GM12878 (cell line): ENCODE results near the gene AP1M1. TPM values are rescaled to one million over a fixed set of nuclear protein-coding genes. Genes with fewer than 3 reads are reported as not detected.

ENCODE experiments used
- ATAC-seq: fragments of 200-7000 bp; cut with Tn5 transposase; 3 replicates; pipeline ENCODE4 v1.9.1; 2020; ENCODE audit warnings: mild to moderate bottlenecking, moderate library complexity
- BruUV-seq: library from RNA; stranded (reverse); fragments of 400-500 nt; replicated peaks from 2 replicates; lab custom pipeline; 2021; lab: Mats Ljungman, UMichigan
- CTCF ChIA-PET: fragments of 300-600 bp; sonication (Branson Sonifier 250); formaldehyde crosslinking; extraction: SDS; loops from one replicate; lab custom pipeline; 2021; ENCODE audit warnings: inconsistent platforms; lab: Yijun Ruan, JAX
- POLR2A ChIA-PET: fragments of 350-600 bp; formaldehyde crosslinking; extraction: SDS; loops from one replicate; lab custom pipeline; 2021; ENCODE audit warnings: inconsistent platforms; lab: Charles Lee
- RAD21 ChIA-PET: fragments of 300-600 bp; sonication (Branson Sonifier 250); formaldehyde crosslinking; loops from one replicate; lab custom pipeline; 2023; ENCODE audit warnings: antibody characterized with exemption; ENCODE audit not compliant: unreplicated experiment; lab: Charles Lee
- SMC1A ChIA-PET: fragments of 300-600 bp; sonication (Branson Sonifier 250); formaldehyde crosslinking; loops from one replicate; lab custom pipeline; 2023; ENCODE audit not compliant: unreplicated experiment, uncharacterized antibody; lab: Charles Lee
- DNase-seq: peaks from one replicate; pipeline ENCODE4 v3.0.0-alpha.2; 2011; ENCODE audit warnings: low read depth, low spot score
- FAIRE-seq: peaks from 3 replicates; lab custom pipeline; 2011; peaks lifted over from hg19 to GRCh38; lab: Jason Lieb, UNC
- H2AFZ ChIP-seq: 2 replicates; pipeline ENCODE4 v1.6.0; 2011; ENCODE audit warnings: low read depth, low read length, control low read depth; ENCODE audit not compliant: control insufficient read depth
- H3K27ac ChIP-seq: 2 replicates; pipeline ENCODE4 v1.5.1; 2011; ENCODE audit warnings: control low read depth; ENCODE audit not compliant: control insufficient read depth, insufficient read depth
- H3K27me3 ChIP-seq, 2 experiments: replicated peaks in 1 of 2; 2 replicates each; pipeline versions ENCODE4 v1.6.0 to v1.6.1; 2011; ENCODE audit warnings: low read length in 1 of 2; ENCODE audit not compliant: control insufficient read depth in 2 of 2, insufficient read depth in 2 of 2
- H3K36me3 ChIP-seq, 2 experiments: 2 replicates each; pipeline ENCODE4 v1.5.1; 2011; ENCODE audit warnings: low read length in 1 of 2; ENCODE audit not compliant: control insufficient read depth in 2 of 2, insufficient read depth in 2 of 2
- H3K4me1 ChIP-seq: 2 replicates; pipeline ENCODE4 v1.6.1; 2011; ENCODE audit warnings: mild to moderate bottlenecking, low read length, moderate library complexity, mixed read lengths; ENCODE audit not compliant: control insufficient read depth, insufficient read depth
- H3K4me2 ChIP-seq: 2 replicates; pipeline ENCODE4 v1.6.0; 2011; ENCODE audit warnings: control low read depth; ENCODE audit not compliant: control insufficient read depth, insufficient read depth
- H3K4me3 ChIP-seq: fragments of 200-600 bp; sonication (generic); 2 replicates; pipeline ENCODE4 v1.5.1; 2016
- H3K79me2 ChIP-seq: 2 replicates; pipeline ENCODE4 v1.6.0; 2011; ENCODE audit warnings: low read length; ENCODE audit not compliant: control insufficient read depth, insufficient read depth
- H3K9ac ChIP-seq: 2 replicates; pipeline ENCODE4 v1.8.0; 2011; ENCODE audit warnings: low read length, control low read depth, mixed read lengths; ENCODE audit not compliant: control insufficient read depth, insufficient read depth
- H3K9me3 ChIP-seq: replicated peaks from 3 replicates; pipeline ENCODE4 v1.5.1; 2011; ENCODE audit warnings: mild to moderate bottlenecking, low read length; ENCODE audit not compliant: control insufficient read depth, insufficient read depth
- H4K20me1 ChIP-seq: 2 replicates; pipeline ENCODE4 v1.6.0; 2011; ENCODE audit not compliant: control insufficient read depth, insufficient read depth
- CBX3 ChIP-seq: fragments of 200-600 bp; sonication (generic); IDR thresholded peaks from 2 replicates; pipeline ENCODE4 v1.6.1; 2016; ENCODE audit warnings: low read depth, borderline replicate concordance
- CREB1 ChIP-seq: IDR thresholded peaks from 2 replicates; pipeline ENCODE4 v1.6.1; 2012; ENCODE audit warnings: low read depth, mild to moderate bottlenecking, inconsistent platforms
- CREM ChIP-seq: IDR thresholded peaks from 2 replicates; pipeline ENCODE4 v1.6.1; 2014; ENCODE audit warnings: antibody characterized with exemption, low read depth
- EED ChIP-seq: sonication (generic); IDR thresholded peaks from 2 replicates; pipeline ENCODE4 v1.6.1; 2016; ENCODE audit warnings: antibody characterized with exemption, low read depth
- EGR1 ChIP-seq, 2 experiments: IDR thresholded peaks; 1 replicate in 1 of 2; 2 replicates in 1 of 2; pipeline ENCODE4 v1.6.1; 2011 to 2012; ENCODE audit warnings: low read depth in 2 of 2, low read length in 2 of 2, borderline replicate concordance in 1 of 2, mild to moderate bottlenecking in 1 of 2, moderate library complexity in 1 of 2
- ETV6 ChIP-seq, 2 experiments: fragments of 450-650 bp in 1 of 2; IDR thresholded peaks in 1 of 2; conservative IDR thresholded peaks in 1 of 2; 2 replicates each; pipeline ENCODE4 v1.6.1; 2014; ENCODE audit warnings: antibody characterized with exemption in 1 of 2, borderline replicate concordance in 1 of 2, low read depth in 1 of 2, mild to moderate bottlenecking in 1 of 2, moderate library complexity in 1 of 2
- IKZF1 ChIP-seq: fragments of 450-650 bp; conservative IDR thresholded peaks from 2 replicates; pipeline ENCODE4 v1.6.1; 2017; ENCODE audit warnings: antibody characterized with exemption, mild to moderate bottlenecking
- IKZF2 ChIP-seq, 2 experiments: fragments of 450-650 bp; IDR thresholded peaks; 2 replicates each; pipeline ENCODE4 v1.6.1; 2017; ENCODE audit warnings: mild to moderate bottlenecking in 2 of 2, moderate library complexity in 2 of 2
- MTA2 ChIP-seq: fragments of 450-650 bp; IDR thresholded peaks from 2 replicates; pipeline ENCODE4 v1.6.1; 2016; ENCODE audit warnings: low read depth, mild to moderate bottlenecking, moderate library complexity
- NFIC ChIP-seq: IDR thresholded peaks from 2 replicates; pipeline ENCODE4 v1.6.1; 2012; ENCODE audit warnings: low read depth, mild to moderate bottlenecking, inconsistent platforms, low read length, moderate library complexity
- POLR2A ChIP-seq: IDR thresholded peaks from 2 replicates; pipeline ENCODE4 v1.6.1; 2011; ENCODE audit warnings: low read depth, mild to moderate bottlenecking, low read length
- RELB ChIP-seq: fragments of 450-650 bp; IDR thresholded peaks from 2 replicates; pipeline ENCODE4 v1.6.1; 2017; ENCODE audit warnings: low read depth, mild to moderate bottlenecking, moderate library complexity
- RFX5 ChIP-seq: IDR thresholded peaks from 2 replicates; pipeline ENCODE4 v1.6.1; 2011; ENCODE audit warnings: low read depth, low read length, improper control_type of control experiment
- RUNX3 ChIP-seq: IDR thresholded peaks from 2 replicates; pipeline ENCODE4 v1.6.1; 2012; ENCODE audit warnings: low read length, inconsistent platforms
- WGBS: methylation state at CpG from one replicate; pipeline ENCODE4 v1.1.6; 2016; ENCODE audit warnings: low lambda C conversion rate; ENCODE audit not compliant: insufficient replicate concordance, insufficient coverage; ENCODE audit errors: missing lambda C conversion rate; 5-methylcytosine and 5-hydroxymethylcytosine counted together
- in situ Hi-C: fragments of 300-500 bp; cut with MboI; formaldehyde crosslinking; loops from 9 replicates; pipeline ENCODE4 v1.14.3; 2018; ENCODE audit warnings: mixed read lengths
- intact Hi-C: fragments of 100-400 bp; cut with micrococcal nuclease; formaldehyde crosslinking; loops from one replicate; pipeline ENCODE4 v1.14.2; 2022; ENCODE audit not compliant: unreplicated experiment
- polyA plus RNA-seq, 11 experiments: library from polyadenylated mRNA; depleted of rRNA in 4 of 11; unstranded in 6 of 11; stranded (reverse) in 5 of 11; fragments of >200 nt; fragmentation: Nextera tagmentation in 4 of 11; fragmentation: Illumina TruSeq in 1 of 11; extraction: Ambion mirVana in 4 of 11; extraction: Trizol in 1 of 11; gene quantifications; 1 replicate in 1 of 11; 2 replicates in 10 of 11; pipeline versions ENCODE4 v1.2.1 to v1.2.3, GENCODE V29; 2011 to 2016; ENCODE audit warnings: inconsistent platforms in 2 of 11, missing spikeins in 2 of 11, low read depth in 1 of 11
- total RNA-seq, 4 experiments: library from RNA; depleted of rRNA in 3 of 4; stranded (reverse); fragments of >200 nt in 3 of 4; fragmentation: Illumina TruSeq in 1 of 4; extraction: Trizol in 1 of 4; gene quantifications; 2 replicates each; pipeline versions ENCODE4 v1.2.1 to v1.2.3, GENCODE V29; 2013 to 2021

AP1M1 gene
- total and polyA plus RNA-seq, 10 of the 15 experiments (the other 5 are each of a cell fraction or from before 2014, with no cell fraction given): 1.0 to 116 (median 44.7) TPM

GRCh38 chr19:16283210-16284061 lies 85.7 kb downstream of the AP1M1 start:
- Histone ChIP-seq H3K79me2 (no peaks in the 10 kb centered on the region), H3K9me3 (no peaks in the 10 kb centered on the region), H4K20me1 (no peaks in the 10 kb centered on the region), H3K36me3 (no peaks in the 10 kb centered on the region), H3K9ac (peak overlapping the region; percentile 31; the same call in 1 of the 2 replicates), H3K4me2 (peak overlapping the region; percentile 46), H3K27me3 (peaks cover 0 to 5% of the 10 kb centered on the region in 2 experiments; a peak in 2 of 4 replicates), H3K27ac (no peak overlapping the region), H3K4me1 (peaks cover 7% of the 10 kb centered on the region; the same call in 1 of the 2 replicates), H2AFZ (peak overlapping the region; percentile 23; the same call in 1 of the 2 replicates), H3K4me3 (peak overlapping the region; percentile 7; the same call in 1 of the 2 replicates)
- SMC1A ChIA-PET: interaction anchor here (0.8 to 1.4 kb wide), 3 partner anchors 19 to 99 kb away, joined by 3 read pairs; no protein-coding TSS in a partner anchor
- intact Hi-C loops (no loop called here), in situ Hi-C loops (no loop called here)
- POLR2A ChIA-PET: no interaction called here
- no TSS peak for BruUV-seq
- CTCF ChIA-PET: interaction anchor here (1.3 kb wide), 1 partner anchor 99 kb away, joined by 4 read pairs; no protein-coding TSS in a partner anchor
- FAIRE-seq (peak; percentile 86), ATAC-seq (peak; percentile 88), DNase-seq (no peak)
- WGBS: 19% methylated on average over 36 of the region's 36 CpGs
- TF ChIP-seq EED (peak; percentile 49; the same call in 1 of the 2 replicates), MTA2 (no peak), ETV6 (conservative IDR thresholded peaks at IDR 0.05 in 1 of 2, IDR thresholded peaks at IDR 0.05 in 1 of 2; ENCODE audit: borderline replicate concordance in 1 of 2, low read depth in 1 of 2) (0 out of 4 replicates have a peak, but pooled peaks of 1 of the 2 experiments have one; percentile 16), NFIC (0 out of 2 replicates have a peak, but pooled peaks have one; percentile 1), CREM (no peak), EGR1 (IDR thresholded peaks at IDR 0.05; ENCODE audit: borderline replicate concordance in 1 of 2, low read depth in 2 of 2, low read length in 2 of 2) (peak in 1 of 2 experiments; percentile 79; a peak in 2 of 3 replicates), CBX3 (no peak), CREB1 (peak; percentile 44; the same call in 1 of the 2 replicates), RFX5 (no peak), RUNX3 (peak; percentile 53; the same call in 1 of the 2 replicates), IKZF1 (peak; percentile 37; the same call in 1 of the 2 replicates), POLR2A (0 out of 2 replicates have a peak, but pooled peaks have one; percentile 19), IKZF2 (IDR thresholded peaks at IDR 0.05) (0 out of 4 replicates have a peak, but pooled peaks have one; percentile 8 to 12), RELB (0 out of 2 replicates have a peak, but pooled peaks have one; percentile 7)
- RAD21 ChIA-PET: interaction anchor here (0.6 to 1.1 kb wide), 3 partner anchors 35 to 100 kb away, joined by 3 read pairs; no protein-coding TSS in a partner anchor
